Right atrium auricular region (tissue), 2 donors: Measurements from ENCODE around the gene TMEM240. TPM values are rescaled to one million over a fixed set of nuclear protein-coding genes. Genes with fewer than 3 reads are reported as not detected.
A peak's percentile ranks its signal among the peaks of the same experiment; 100 is the strongest.

Experiments used
- DNase-seq: peaks from one replicate; pipeline ENCODE4 v3.0.0-alpha.2; 2019; ENCODE audit warnings: low spot score
- H3K27ac ChIP-seq, 2 donors: fragments of 200-600 bp; sonication (generic); 1 replicate in 1 of 2; 2 replicates in 1 of 2; pipeline ENCODE4 v1.5.1; 2016 to 2019
- H3K27me3 ChIP-seq, 2 donors: fragments of 200-600 bp; sonication (generic); one replicate each; pipeline versions ENCODE4 v1.5.1 to v1.6.0; 2017 to 2019
- H3K36me3 ChIP-seq: fragments of 200-600 bp; sonication (generic); one replicate; pipeline ENCODE4 v1.5.1; 2016
- H3K4me1 ChIP-seq, 2 donors: fragments of 200-600 bp; sonication (generic); one replicate each; pipeline versions ENCODE4 v1.5.1 to v1.6.0; 2017 to 2019
- H3K4me3 ChIP-seq, 2 donors: fragments of 200-600 bp; sonication (generic); 1 replicate in 1 of 2; 2 replicates in 1 of 2; pipeline ENCODE4 v1.5.1; 2017 to 2019; ENCODE audit warnings: mild to moderate bottlenecking in 1 of 2, moderate library complexity in 1 of 2
- H3K9me3 ChIP-seq, 2 donors: fragments of 200-600 bp; sonication (generic); one replicate each; pipeline ENCODE4 v1.5.1; 2019
- total RNA-seq, 2 donors: library from RNA; depleted of rRNA; stranded (reverse); fragments of >200 nt; gene quantifications; one replicate each; pipeline ENCODE4 v1.1.0, GENCODE V29; 2016
- TF ChIP-seq, protein P1 (sequence below), 2 donors: fragments of 200-600 bp; sonication (generic); IDR thresholded peaks; one replicate each; pipeline ENCODE4 v1.5.1; 2019; ENCODE audit warnings: antibody characterized with exemption in 2 of 2

The TMEM240 gene
- total RNA-seq, 2 donors from 2014 or later = 1.4 to 2.8 TPM

DNA sequence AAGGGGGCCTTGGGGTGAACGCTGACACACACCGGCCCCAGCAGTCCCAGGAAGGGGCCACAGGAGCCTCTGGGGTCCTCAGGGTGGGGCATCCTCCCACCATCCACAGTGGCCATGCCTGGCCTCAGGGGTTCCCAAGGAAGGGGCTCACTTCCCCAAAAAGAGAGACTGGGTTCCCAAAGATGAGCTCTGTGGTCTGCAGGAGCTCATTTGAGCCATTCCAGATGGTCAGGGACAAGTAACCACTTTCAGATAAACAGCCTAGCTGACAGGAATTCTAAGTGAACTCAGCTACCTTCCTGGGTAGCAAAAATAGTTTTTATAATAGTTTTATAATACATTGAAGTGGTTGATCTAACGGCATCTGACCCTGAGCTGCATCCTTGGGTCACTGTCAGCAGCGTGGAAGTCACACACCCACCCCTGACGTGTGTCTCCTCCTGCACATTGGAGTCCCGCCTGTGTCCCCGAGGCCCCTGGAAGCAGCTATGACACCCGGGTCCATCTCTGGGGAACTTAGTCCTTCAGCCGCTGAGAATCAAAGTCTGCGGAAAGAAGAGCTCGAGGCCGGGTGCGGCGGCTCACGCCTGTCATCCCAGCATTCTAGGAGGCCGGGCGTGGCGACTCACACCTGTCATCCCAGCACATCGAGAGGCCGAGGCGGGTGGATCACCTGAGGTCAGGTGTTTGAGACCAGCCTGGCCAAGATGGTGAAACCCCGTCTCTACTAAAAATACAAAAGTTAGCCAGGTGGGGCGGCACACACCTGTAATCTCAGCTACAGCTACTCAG, 5.7 kb upstream of the TMEM240 start:
- no peak for DNase-seq
- H3K27ac ChIP-seq = no peak overlapping the region
- H3K4me3 ChIP-seq = no peak overlapping the region
- TF ChIP-seq, protein P1, sequence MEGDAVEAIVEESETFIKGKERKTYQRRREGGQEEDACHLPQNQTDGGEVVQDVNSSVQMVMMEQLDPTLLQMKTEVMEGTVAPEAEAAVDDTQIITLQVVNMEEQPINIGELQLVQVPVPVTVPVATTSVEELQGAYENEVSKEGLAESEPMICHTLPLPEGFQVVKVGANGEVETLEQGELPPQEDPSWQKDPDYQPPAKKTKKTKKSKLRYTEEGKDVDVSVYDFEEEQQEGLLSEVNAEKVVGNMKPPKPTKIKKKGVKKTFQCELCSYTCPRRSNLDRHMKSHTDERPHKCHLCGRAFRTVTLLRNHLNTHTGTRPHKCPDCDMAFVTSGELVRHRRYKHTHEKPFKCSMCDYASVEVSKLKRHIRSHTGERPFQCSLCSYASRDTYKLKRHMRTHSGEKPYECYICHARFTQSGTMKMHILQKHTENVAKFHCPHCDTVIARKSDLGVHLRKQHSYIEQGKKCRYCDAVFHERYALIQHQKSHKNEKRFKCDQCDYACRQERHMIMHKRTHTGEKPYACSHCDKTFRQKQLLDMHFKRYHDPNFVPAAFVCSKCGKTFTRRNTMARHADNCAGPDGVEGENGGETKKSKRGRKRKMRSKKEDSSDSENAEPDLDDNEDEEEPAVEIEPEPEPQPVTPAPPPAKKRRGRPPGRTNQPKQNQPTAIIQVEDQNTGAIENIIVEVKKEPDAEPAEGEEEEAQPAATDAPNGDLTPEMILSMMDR (IDR thresholded peaks at IDR 0.05) = no peak
- H3K36me3 ChIP-seq = peaks cover 11% of the 10 kb centered on the region
- H3K27me3 ChIP-seq = no peaks in the 10 kb centered on the region
- H3K4me1 ChIP-seq = peaks cover 0 to 30% of the 10 kb centered on the region in 2 donors
- H3K9me3 ChIP-seq = no peaks in the 10 kb centered on the region

DNA sequence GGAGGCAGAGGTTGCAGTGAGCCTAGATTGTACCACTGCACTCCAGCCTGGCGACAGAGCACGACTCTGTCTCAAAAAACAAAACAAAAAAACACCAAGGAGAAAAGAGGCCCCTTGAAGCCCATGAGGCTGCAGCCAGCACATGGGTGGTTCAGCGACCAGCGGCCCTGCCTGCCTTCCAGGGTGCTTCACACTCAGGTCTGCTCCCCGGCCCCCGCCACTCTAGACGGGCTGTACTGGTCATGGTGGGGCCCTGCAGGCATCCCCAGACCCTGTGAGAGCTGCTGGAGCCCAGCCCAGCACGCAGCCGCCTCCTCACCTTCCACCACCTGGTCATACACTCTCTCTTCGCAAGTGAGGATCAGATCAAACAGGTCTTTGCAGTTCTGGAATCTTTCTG, 4.1 kb upstream of the TMEM240 start:
- H3K36me3 ChIP-seq = peaks cover 12% of the 10 kb centered on the region
- TF ChIP-seq, protein P1 (IDR thresholded peaks at IDR 0.05) = no peak
- no peaks in the 10 kb centered on the region for H3K27me3 ChIP-seq
- peaks cover 0 to 26% of the 10 kb centered on the region in 2 donors for H3K4me1 ChIP-seq
- no peaks in the 10 kb centered on the region for H3K9me3 ChIP-seq
- H3K4me3 ChIP-seq = no peak overlapping the region
- no peak for DNase-seq
- H3K27ac ChIP-seq = peak overlapping the region in 1 of 2 donors; percentile 85

DNA sequence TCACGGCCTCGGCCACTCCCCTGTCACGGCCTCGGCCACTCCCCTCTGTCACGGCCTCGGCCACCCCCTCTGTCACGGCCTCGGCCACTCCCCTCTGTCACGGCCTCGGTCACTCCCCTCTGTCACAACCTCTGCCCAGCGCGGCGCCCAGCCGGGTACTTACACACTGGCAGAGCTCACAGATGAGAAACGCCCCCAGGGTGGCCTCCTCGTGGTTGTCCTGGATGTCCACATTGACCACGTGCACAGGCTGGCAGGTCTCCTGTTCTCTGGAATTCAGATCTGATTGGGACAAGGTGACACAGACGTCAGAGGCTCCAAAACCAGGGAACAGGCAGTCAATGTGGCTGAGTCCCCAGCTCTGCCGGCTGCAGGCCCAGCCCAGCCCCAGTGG, 3.3 kb upstream of the TMEM240 start:
- peak overlapping the region; percentile 11 to 34 for H3K4me3 ChIP-seq
- peak overlapping the region; percentile 77 to 85 for H3K27ac ChIP-seq
- H3K36me3 ChIP-seq = peaks cover 12% of the 10 kb centered on the region

DNA sequence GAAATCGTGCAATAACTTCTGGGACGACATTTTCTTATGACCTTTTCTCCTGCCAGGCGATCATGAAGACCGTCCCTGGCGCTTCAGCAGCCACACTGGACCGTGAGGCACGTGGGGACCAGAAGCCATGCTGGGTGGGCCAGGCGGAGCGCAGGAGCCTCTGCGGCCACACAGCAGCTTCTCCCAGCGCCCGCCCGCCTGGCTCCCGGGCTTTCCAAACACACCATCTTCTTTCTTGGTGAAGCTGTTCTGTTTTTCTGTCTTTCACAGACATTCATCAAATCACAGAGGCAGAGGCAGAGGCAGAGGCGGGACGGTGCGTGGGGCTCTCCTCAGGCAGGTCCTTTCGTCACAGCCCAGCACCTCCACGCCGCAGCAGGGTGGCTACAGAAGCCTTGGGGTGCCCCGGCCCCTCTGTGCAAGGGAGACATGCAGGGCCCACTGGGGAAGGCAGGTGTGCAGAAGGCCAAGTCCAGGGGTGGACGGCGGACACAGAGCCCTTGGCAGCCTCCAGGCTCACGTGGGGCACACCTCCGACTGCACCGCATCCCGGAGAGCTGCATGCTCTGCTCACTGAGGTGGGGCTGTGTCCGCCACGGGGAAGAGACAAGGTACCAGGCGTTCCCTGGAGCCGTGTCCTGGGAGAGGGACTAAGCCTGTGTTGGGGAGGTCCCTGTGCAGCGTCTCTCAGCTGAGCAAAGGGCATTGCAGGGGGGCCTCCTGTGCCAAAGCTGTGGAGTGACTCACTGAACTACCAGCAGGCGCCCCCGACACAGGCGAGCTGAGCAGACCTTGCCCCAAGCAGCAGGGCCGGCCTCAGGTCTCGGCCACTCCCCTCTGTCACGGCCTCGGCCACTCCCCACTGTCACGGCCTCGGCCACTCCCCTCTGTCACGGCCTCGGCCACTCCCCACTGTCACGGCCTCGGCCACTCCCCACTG, 2.6 kb upstream of the TMEM240 start:
- Histone ChIP-seq H3K4me3 (peak overlapping the region; percentile 11 to 34), H3K27ac (peak overlapping the region; percentile 77 to 85), H3K4me1 (peaks cover 0 to 36% of the 10 kb centered on the region in 2 donors), H3K36me3 (peaks cover 12% of the 10 kb centered on the region), H3K9me3 (no peaks in the 10 kb centered on the region), H3K27me3 (no peaks in the 10 kb centered on the region)
- DNase-seq = no peak
- TF ChIP-seq, protein P1 (IDR thresholded peaks at IDR 0.05) = no peak

More for the DNA sequence above, 3.3 kb upstream of the TMEM240 start:
- no peaks in the 10 kb centered on the region for H3K9me3 ChIP-seq
- TF ChIP-seq, protein P1 (IDR thresholded peaks at IDR 0.05) = no peak
- H3K27me3 ChIP-seq = no peaks in the 10 kb centered on the region
- DNase-seq = peak; percentile 90
- H3K4me1 ChIP-seq = peaks cover 0 to 35% of the 10 kb centered on the region in 2 donors

DNA sequence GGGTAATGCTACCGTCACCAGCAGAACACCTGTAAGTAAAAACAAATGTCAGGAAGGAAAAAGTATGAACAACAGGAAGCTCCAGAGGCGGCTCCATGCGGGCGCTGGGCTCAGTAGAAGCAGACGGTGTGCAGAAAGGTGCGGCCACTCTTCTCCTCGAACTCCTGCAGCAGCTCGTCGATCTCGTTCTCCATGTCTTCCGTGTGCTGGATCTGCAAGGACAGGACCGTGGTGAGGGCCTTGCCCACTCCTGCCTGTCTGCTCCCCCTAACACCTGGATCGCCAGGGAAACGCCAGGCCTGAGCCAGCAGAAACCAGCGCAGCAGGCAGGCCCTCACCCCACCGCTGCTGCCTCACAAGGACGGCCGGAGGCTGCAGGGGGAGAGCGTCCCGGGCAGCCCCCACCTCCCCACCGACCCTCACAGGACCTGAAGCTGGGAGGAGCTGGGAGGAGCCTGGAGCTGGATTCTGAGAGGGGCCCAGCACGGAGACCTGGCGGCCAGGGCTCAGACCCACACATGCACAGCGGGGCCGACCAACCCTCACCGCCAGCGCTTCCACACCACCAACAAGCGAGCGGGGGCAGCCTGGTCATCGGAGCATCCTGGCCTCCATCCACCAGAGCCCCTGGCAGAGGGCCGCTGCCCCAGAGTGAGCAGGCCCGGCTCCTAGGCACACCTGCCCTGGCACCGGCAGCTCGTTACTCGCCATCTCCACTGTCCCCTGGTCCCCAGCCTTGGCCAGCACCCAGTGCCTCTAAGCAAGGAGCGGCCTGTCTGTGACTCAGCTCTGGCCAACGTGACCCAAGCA, 1.7 kb upstream of the TMEM240 start:
- TF ChIP-seq, protein P1 (IDR thresholded peaks at IDR 0.05) = no peak
- H3K4me3 ChIP-seq = no peak overlapping the region
- no peak for DNase-seq
- peaks cover 12% of the 10 kb centered on the region for H3K36me3 ChIP-seq
- H3K4me1 ChIP-seq = peaks cover 0 to 36% of the 10 kb centered on the region in 2 donors
- H3K27ac ChIP-seq = peak overlapping the region in 1 of 2 donors; percentile 85
- no peaks in the 10 kb centered on the region for H3K27me3 ChIP-seq
- H3K9me3 ChIP-seq = no peaks in the 10 kb centered on the region
